HPDE6-E6E7 (cell line): Measurements from ENCODE around the gene MBNL1.

Source experiments
- DNase-seq: peaks from one replicate; pipeline ENCODE4 v3.0.0; 2011; ENCODE audit warnings: missing footprints; ENCODE audit errors: extremely low spot score

MBNL1 gene

GRCh38 chr3:152444029-152444641, 175.4 kb downstream of the MBNL1 start:
- DNase-seq, result no peak

GRCh38 chr3:152445212-152445611, 176.5 kb downstream of the MBNL1 start:
- no peak for DNase-seq

GRCh38 chr3:152446495-152446894, 177.8 kb downstream of the MBNL1 start:
- DNase-seq, result no peak

- no peak for DNase-seq
Measured at GRCh38 chr3:152447511-152447910, 178.8 kb downstream of the MBNL1 start.

GRCh38 chr3:152448091-152448490, 179.4 kb downstream of the MBNL1 start:
- DNase-seq, result no peak

- peak; percentile 31 for DNase-seq
Measured at GRCh38 chr3:152452318-152452717, 183.6 kb downstream of the MBNL1 start.

- no peak for DNase-seq
Measured at GRCh38 chr3:152454076-152454875, 185.5 kb downstream of the MBNL1 start.

- no peak for DNase-seq
Measured at GRCh38 chr3:152455989-152456388, 187.3 kb downstream of the MBNL1 start.

- no peak for DNase-seq
Measured at GRCh38 chr3:152457500-152458375, 189.0 kb downstream of the MBNL1 start.

GRCh38 chr3:152458376-152459117, 189.8 kb downstream of the MBNL1 start:
- no peak for DNase-seq

GRCh38 chr3:152459118-152459515, 190.4 kb downstream of the MBNL1 start:
- no peak for DNase-seq

- no peak for DNase-seq
Measured at GRCh38 chr3:152459572-152459971, 190.8 kb downstream of the MBNL1 start.

GRCh38 chr3:152460936-152461335, 192.2 kb downstream of the MBNL1 start:
- no peak for DNase-seq

GRCh38 chr3:152461460-152461859, 192.7 kb downstream of the MBNL1 start:
- no peak for DNase-seq

- no peak for DNase-seq
Measured at GRCh38 chr3:152466784-152467183, 198.1 kb downstream of the MBNL1 start.

- no peak for DNase-seq
Measured at GRCh38 chr3:152469248-152470025, 200.7 kb downstream of the MBNL1 start.

GRCh38 chr3:152470095-152470494, 201.4 kb downstream of the MBNL1 start:
- DNase-seq, result no peak

GRCh38 chr3:152470893-152471292, 202.2 kb downstream of the MBNL1 start:
- no peak for DNase-seq

- peak; percentile 29 for DNase-seq
Measured at GRCh38 chr3:152471814-152472671, 203.3 kb downstream of the MBNL1 start.

GRCh38 chr3:152472672-152472954, 203.9 kb downstream of the MBNL1 start:
- no peak for DNase-seq
